HS-27A (cell line): ENCODE data around the gene IP6K3.

Experiments used
- DNase-seq: peaks from one replicate; pipeline ENCODE4 v3.0.0-alpha.2; 2012; ENCODE audit warnings: low read depth, missing footprints

The IP6K3 gene

GRCh38 chr6:33671744-33672072 is 75.0 kb downstream of the IP6K3 start:
- no peak for DNase-seq
